Smooth muscle cell of bladder (primary cell): ENCODE results near the gene NLK. TPM values are rescaled to one million over a fixed set of nuclear protein-coding genes. Genes with fewer than 3 reads are reported as not detected.

Source experiments
- total RNA-seq: library from RNA; depleted of rRNA; stranded (reverse); fragments of >200 nt; gene quantifications from 2 replicates; pipeline ENCODE4 v1.2.3, GENCODE V29; 2014

NLK gene
- 11.5 and 13.1 TPM in 2 replicates for total RNA-seq

GRCh38 chr17:28042657-28042720, at the start of gene NLK:
Gene NLK (plus strand): TSS chr17:28042677. CDS start chr17:28042874, 197 bp downstream.

Other genes starting within 250 kb of the NLK start
- gene NOS2, start 242.1 kb upstream of the NLK start, total RNA-seq, result under 0.01 TPM in 1 of 2 replicates, not detected in the other
- 6.2 and 7.4 TPM in 2 replicates for gene LYRM9, start 149.3 kb upstream of the NLK start, total RNA-seq